ENCODE results near the gene ARSB. TPM values are rescaled to one million over a fixed set of nuclear protein-coding genes. Genes with fewer than 3 reads are reported as not detected.
A peak's percentile ranks its signal among the peaks of the same experiment; 100 is the strongest.
"Not testable (repeated sequence)": the region's sequence is repeated elsewhere in the genome, so short reads cannot be mapped to it uniquely, and the experiment has no call there.

ARSB gene
- total RNA-seq, 1 experiment from 2014 or later: 11.9 TPM

- no peak for DNase-seq (ENCODE audit: low read depth)
- in situ Hi-C loops (cut with HindIII; ENCODE audit: low pct_unique_long_range_greater_than_20kb, low sequenced_read_pairs): no loop called here
Measured at GRCh38 chr5:78755822-78756429, 229.2 kb downstream of the ARSB start.

- in situ Hi-C loops (cut with HindIII; ENCODE audit: low pct_unique_long_range_greater_than_20kb, low sequenced_read_pairs): no loop called here
- no peak for DNase-seq (ENCODE audit: low read depth)
Measured at GRCh38 chr5:78754655-78755054, 230.5 kb downstream of the ARSB start.

- in situ Hi-C loops (cut with HindIII; ENCODE audit: low pct_unique_long_range_greater_than_20kb, low sequenced_read_pairs): no loop called here
- DNase-seq (ENCODE audit: low read depth): no peak
Measured at GRCh38 chr5:78753093-78753531, 232.0 kb downstream of the ARSB start.

GRCh38 chr5:78751872-78752271 is 233.2 kb downstream of the ARSB start:
- DNase-seq (ENCODE audit: low read depth): no peak
- in situ Hi-C loops (cut with HindIII; ENCODE audit: low pct_unique_long_range_greater_than_20kb, low sequenced_read_pairs): no loop called here

GRCh38 chr5:78750281-78750680 is 234.8 kb downstream of the ARSB start:
- DNase-seq (ENCODE audit: low read depth): no peak
- in situ Hi-C loops (cut with HindIII; ENCODE audit: low pct_unique_long_range_greater_than_20kb, low sequenced_read_pairs): no loop called here

- in situ Hi-C loops (cut with HindIII; ENCODE audit: low pct_unique_long_range_greater_than_20kb, low sequenced_read_pairs): no loop called here
- DNase-seq (ENCODE audit: low read depth): no peak
Measured at GRCh38 chr5:78747705-78748359, 237.3 kb downstream of the ARSB start.

GRCh38 chr5:78747055-78747454 is 238.1 kb downstream of the ARSB start:
- in situ Hi-C loops (cut with HindIII; ENCODE audit: low pct_unique_long_range_greater_than_20kb, low sequenced_read_pairs): no loop called here
- DNase-seq (ENCODE audit: low read depth): no peak

GRCh38 chr5:78746021-78746770 is 238.9 kb downstream of the ARSB start:
- in situ Hi-C loops (cut with HindIII; ENCODE audit: low pct_unique_long_range_greater_than_20kb, low sequenced_read_pairs): no loop called here
- no peak for DNase-seq (ENCODE audit: low read depth)

GRCh38 chr5:78744951-78745534 is 240.1 kb downstream of the ARSB start:
- in situ Hi-C loops (cut with HindIII; ENCODE audit: low pct_unique_long_range_greater_than_20kb, low sequenced_read_pairs): no loop called here
- no peak for DNase-seq (ENCODE audit: low read depth)

- DNase-seq (ENCODE audit: low read depth): no peak
- in situ Hi-C loops (cut with HindIII; ENCODE audit: low pct_unique_long_range_greater_than_20kb, low sequenced_read_pairs): no loop called here
Measured at GRCh38 chr5:78741019-78741418, 244.1 kb downstream of the ARSB start.

- no peak for DNase-seq (ENCODE audit: low read depth)
Measured at GRCh38 chr5:78738693-78739300, 246.3 kb downstream of the ARSB start.

GRCh38 chr5:78738104-78738503 is 247.0 kb downstream of the ARSB start:
- in situ Hi-C loops (cut with HindIII; ENCODE audit: low pct_unique_long_range_greater_than_20kb, low sequenced_read_pairs): no loop called here
- no peak for DNase-seq (ENCODE audit: low read depth)

More at GRCh38 chr5:78738693-78739300, 246.3 kb downstream of the ARSB start:
- in situ Hi-C loops (cut with HindIII; ENCODE audit: low pct_unique_long_range_greater_than_20kb, low sequenced_read_pairs): no loop called here

GRCh38 chr5:78735834-78736463 is 249.2 kb downstream of the ARSB start:
- in situ Hi-C loops (cut with HindIII; ENCODE audit: low pct_unique_long_range_greater_than_20kb, low sequenced_read_pairs): no loop called here
- no peak for DNase-seq (ENCODE audit: low read depth)

GRCh38 chr5:78734950-78735349 is 250.2 kb downstream of the ARSB start:
- in situ Hi-C loops (cut with HindIII; ENCODE audit: low pct_unique_long_range_greater_than_20kb, low sequenced_read_pairs): no loop called here

GRCh38 chr5:78734094-78734845 is 250.8 kb downstream of the ARSB start:
- in situ Hi-C loops (cut with HindIII; ENCODE audit: low pct_unique_long_range_greater_than_20kb, low sequenced_read_pairs): no loop called here
- peak; percentile 81 for DNase-seq (ENCODE audit: low read depth)

More at GRCh38 chr5:78734950-78735349, 250.2 kb downstream of the ARSB start:
- no peak for DNase-seq (ENCODE audit: low read depth)

GRCh38 chr5:78732721-78733120 is 252.4 kb downstream of the ARSB start:
- in situ Hi-C loops (cut with HindIII; ENCODE audit: low pct_unique_long_range_greater_than_20kb, low sequenced_read_pairs); DNase-seq (ENCODE audit: low read depth): not testable (repeated sequence)

- DNase-seq (ENCODE audit: low read depth): no peak
- in situ Hi-C loops (cut with HindIII; ENCODE audit: low pct_unique_long_range_greater_than_20kb, low sequenced_read_pairs): no loop called here
Measured at GRCh38 chr5:78731884-78732283, 253.2 kb downstream of the ARSB start.
